Testis (tissue), 3 donors: ENCODE data around the gene DPP9. TPM values are rescaled to one million over a fixed set of nuclear protein-coding genes. Genes with fewer than 3 reads are reported as not detected.
"Not testable (repeated sequence)": the region's sequence is repeated elsewhere in the genome, so short reads cannot be mapped to it uniquely, and the experiment has no call there.

Experiments used
- DNase-seq: peaks from one replicate; pipeline ENCODE4 v3.0.0-alpha.2; 2019
- H3K27ac ChIP-seq, 2 donors: fragments of 200-600 bp; sonication (generic); one replicate each; pipeline ENCODE4 v1.5.1; 2019
- H3K27me3 ChIP-seq: fragments of 200-600 bp; sonication (generic); one replicate; pipeline ENCODE4 v1.5.1; 2019
- H3K36me3 ChIP-seq: fragments of 200-600 bp; sonication (generic); one replicate; pipeline ENCODE4 v1.5.1; 2017; ENCODE audit warnings: low read depth; ENCODE audit errors: missing control alignments
- H3K4me1 ChIP-seq: fragments of 200-600 bp; sonication (generic); one replicate; pipeline ENCODE4 v1.5.1; 2019
- H3K4me3 ChIP-seq, 2 donors: fragments of 200-600 bp; sonication (generic); one replicate each; pipeline ENCODE4 v1.5.1; 2017 to 2019
- H3K9me3 ChIP-seq: fragments of 200-600 bp; sonication (generic); one replicate; pipeline ENCODE4 v1.5.1; 2017
- POLR2A ChIP-seq: fragments of 450-650 bp; IDR thresholded peaks from one replicate; pipeline ENCODE4 v1.6.1; 2017; ENCODE audit warnings: antibody characterized with exemption, mild to moderate bottlenecking, moderate library complexity
- WGBS, 2 donors: methylation state at CpG; one replicate each; pipeline ENCODE4 v1.1.5; 2018; 5-methylcytosine and 5-hydroxymethylcytosine counted together
- intact Hi-C: fragments of 100-400 bp; cut with DNase I; formaldehyde crosslinking; loops from one replicate; pipeline ENCODE4 v1.15.1; 2023; ENCODE audit warnings: low total_unique reads
- polyA plus RNA-seq: library from polyadenylated mRNA; stranded (reverse); fragments of 350-450 nt; fragmentation: Illumina TruSeq; extraction: RNeasy Lipid Tissue Mini Kit (QIAGEN cat#74804); gene quantifications from one replicate; pipeline ENCODE4 v1.2.3, GENCODE V29; 2014; ENCODE audit warnings: low read depth, low replicate concordance; ENCODE audit not compliant: insufficient read depth
- total RNA-seq, 2 donors: library from RNA; depleted of rRNA; stranded (reverse); fragments of >200 nt; gene quantifications; one replicate each; pipeline ENCODE4 v1.2.3, GENCODE V29; 2016
- TF ChIP-seq, protein P1 (sequence below), 3 experiments: fragments of 450-650 bp in 2 of 3; fragments of 200-600 bp in 1 of 3; sonication (generic) in 1 of 3; IDR thresholded peaks; one replicate each; pipeline ENCODE4 v1.5.1; 2016 to 2019; ENCODE audit warnings: antibody characterized with exemption in 3 of 3, mild to moderate bottlenecking in 2 of 3, moderate library complexity in 1 of 3

Gene DPP9
- total and polyA plus RNA-seq, 3 donors from 2014 or later: 24.6 to 74.2 (median 65.1) TPM

DNA sequence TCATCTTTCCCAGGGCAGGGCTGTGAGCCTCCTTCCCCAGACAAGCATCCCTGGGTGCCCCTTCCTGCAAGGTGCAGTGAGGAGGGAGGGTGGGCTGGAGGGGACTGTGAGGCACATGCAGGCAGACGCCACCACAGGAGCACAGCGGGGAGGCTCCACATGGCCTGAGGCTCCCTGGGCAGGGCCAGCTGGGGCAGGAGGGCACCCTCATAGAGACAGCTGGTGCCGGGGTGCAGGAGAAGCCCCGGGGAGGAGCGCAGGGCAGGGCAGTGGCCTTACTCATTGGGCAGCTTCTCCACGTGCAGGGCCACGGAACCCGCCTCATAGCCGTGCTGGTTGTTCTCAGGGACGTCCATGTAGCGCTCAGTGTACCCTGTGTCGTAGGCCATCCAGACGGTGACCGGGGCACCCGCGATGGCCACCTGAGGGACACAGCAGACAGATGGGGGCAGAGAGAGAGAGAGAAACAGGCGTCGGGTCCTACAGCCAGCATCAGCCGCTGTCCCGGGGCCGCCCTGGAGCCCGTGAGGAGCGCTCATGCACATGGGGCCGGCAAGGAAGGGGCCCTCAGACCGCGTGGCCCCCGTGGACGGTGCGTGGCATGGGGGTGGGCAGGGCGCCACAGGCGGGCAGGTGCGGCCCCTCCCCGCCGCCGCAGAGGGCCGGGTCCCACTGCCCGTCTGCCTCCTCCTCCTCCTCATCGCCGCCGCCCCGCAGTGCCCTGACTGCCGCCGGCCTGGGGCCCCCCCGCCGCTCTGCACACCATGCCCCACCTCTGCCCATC, 41.0 kb downstream of the DPP9 start:
- TF ChIP-seq, protein P1, sequence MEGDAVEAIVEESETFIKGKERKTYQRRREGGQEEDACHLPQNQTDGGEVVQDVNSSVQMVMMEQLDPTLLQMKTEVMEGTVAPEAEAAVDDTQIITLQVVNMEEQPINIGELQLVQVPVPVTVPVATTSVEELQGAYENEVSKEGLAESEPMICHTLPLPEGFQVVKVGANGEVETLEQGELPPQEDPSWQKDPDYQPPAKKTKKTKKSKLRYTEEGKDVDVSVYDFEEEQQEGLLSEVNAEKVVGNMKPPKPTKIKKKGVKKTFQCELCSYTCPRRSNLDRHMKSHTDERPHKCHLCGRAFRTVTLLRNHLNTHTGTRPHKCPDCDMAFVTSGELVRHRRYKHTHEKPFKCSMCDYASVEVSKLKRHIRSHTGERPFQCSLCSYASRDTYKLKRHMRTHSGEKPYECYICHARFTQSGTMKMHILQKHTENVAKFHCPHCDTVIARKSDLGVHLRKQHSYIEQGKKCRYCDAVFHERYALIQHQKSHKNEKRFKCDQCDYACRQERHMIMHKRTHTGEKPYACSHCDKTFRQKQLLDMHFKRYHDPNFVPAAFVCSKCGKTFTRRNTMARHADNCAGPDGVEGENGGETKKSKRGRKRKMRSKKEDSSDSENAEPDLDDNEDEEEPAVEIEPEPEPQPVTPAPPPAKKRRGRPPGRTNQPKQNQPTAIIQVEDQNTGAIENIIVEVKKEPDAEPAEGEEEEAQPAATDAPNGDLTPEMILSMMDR (IDR thresholded peaks at IDR 0.05): no peak
- TF ChIP-seq POLR2A: no peak
- Histone ChIP-seq H3K9me3 (no peaks in the 10 kb centered on the region), H3K27me3 (no peaks in the 10 kb centered on the region), H3K4me1 (no peaks in the 10 kb centered on the region), H3K27ac (no peak overlapping the region), H3K4me3 (no peak overlapping the region), H3K36me3 (no peaks in the 10 kb centered on the region)
- WGBS, 2 donors: 91 to 98% methylated on average over 30 to 45 of the region's 45 CpGs
- DNase-seq: no peak
- intact Hi-C loops: no loop called here

DNA sequence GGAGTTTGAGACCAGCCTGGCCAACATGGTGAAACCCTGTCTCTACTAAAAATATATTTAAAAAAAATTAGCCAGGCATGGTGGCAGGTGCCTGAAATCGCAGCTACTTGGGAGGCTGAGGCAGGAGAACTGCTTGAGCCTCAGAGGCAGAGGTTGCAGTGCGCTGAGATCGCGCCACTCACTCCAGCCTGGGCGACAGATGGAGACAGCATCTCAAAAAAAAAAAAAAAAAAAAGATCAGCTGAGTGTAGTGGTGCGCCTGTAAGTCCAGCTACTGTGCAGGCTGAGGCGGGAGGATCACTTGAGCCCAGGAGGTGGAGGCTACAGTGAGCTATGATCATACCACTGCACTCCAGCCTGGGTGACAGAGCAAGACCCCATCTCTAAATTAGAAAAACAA, 43.6 kb downstream of the DPP9 start:
- H3K4me3 ChIP-seq, DNase-seq, H3K27me3 ChIP-seq, intact Hi-C loops, H3K4me1 ChIP-seq, H3K36me3 ChIP-seq, H3K9me3 ChIP-seq, H3K27ac ChIP-seq: not testable (repeated sequence)
- WGBS, 2 donors: 87 to 97% methylated on average over 7 of the region's 7 CpGs

GRCh38 chr19:4678881-4679790, 44.5 kb downstream of the DPP9 start:
- peak; percentile 69 for DNase-seq
- H3K27me3 ChIP-seq: no peaks in the 10 kb centered on the region
- TF ChIP-seq, protein P1 (IDR thresholded peaks at IDR 0.05): no peak
- no peaks in the 10 kb centered on the region for H3K9me3 ChIP-seq
- no peak overlapping the region for H3K27ac ChIP-seq
- intact Hi-C loops: no loop called here
- no peaks in the 10 kb centered on the region for H3K4me1 ChIP-seq
- no peaks in the 10 kb centered on the region for H3K36me3 ChIP-seq
- WGBS, 2 donors: 62 to 64% methylated on average over 30 to 34 of the region's 34 CpGs
- H3K4me3 ChIP-seq: peak overlapping the region in 1 of 2 donors; percentile 50

GRCh38 chr19:4676955-4677731, 46.5 kb downstream of the DPP9 start:
- Histone ChIP-seq H3K27ac (no peak overlapping the region), H3K9me3 (no peaks in the 10 kb centered on the region), H3K36me3 (no peaks in the 10 kb centered on the region), H3K4me1 (no peaks in the 10 kb centered on the region), H3K4me3 (no peak overlapping the region), H3K27me3 (no peaks in the 10 kb centered on the region)
- peak; percentile 60 for DNase-seq
- 62 to 65% methylated on average over 16 to 17 of the region's 17 CpGs for WGBS, 2 donors
- TF ChIP-seq, protein P1 (IDR thresholded peaks at IDR 0.05): peak; percentile 11 to 43 (median 27)
- TF ChIP-seq POLR2A: no peak
- intact Hi-C loops: no loop called here

DNA sequence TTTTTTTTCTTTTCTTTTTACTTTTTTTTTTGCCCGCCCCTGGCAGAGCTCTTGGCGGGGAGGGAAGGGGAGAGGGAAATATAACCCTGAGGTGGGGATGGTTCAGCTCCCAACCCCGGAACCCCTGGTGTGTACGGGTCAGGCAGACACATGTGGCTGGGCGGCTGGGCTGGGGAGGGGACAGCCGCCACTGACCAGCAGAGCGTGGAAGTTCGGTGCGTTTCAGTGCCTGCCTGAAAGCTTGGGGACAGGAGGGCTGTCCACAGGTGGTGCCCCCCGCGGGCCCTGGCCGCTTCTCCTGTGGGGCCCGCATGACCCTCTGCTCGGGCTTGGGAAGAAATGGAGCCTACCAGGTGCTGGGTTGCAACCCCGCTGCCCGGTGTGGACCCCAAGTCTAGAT, 48.3 kb downstream of the DPP9 start:
- Histone ChIP-seq H3K27me3 (no peaks in the 10 kb centered on the region), H3K4me1 (no peaks in the 10 kb centered on the region), H3K4me3 (no peak overlapping the region), H3K36me3 (no peaks in the 10 kb centered on the region), H3K9me3 (no peaks in the 10 kb centered on the region), H3K27ac (no peak overlapping the region)
- 88 to 95% methylated on average over 16 of the region's 16 CpGs for WGBS, 2 donors
- DNase-seq: no peak
- no peak for TF ChIP-seq POLR2A
- TF ChIP-seq, protein P1 (IDR thresholded peaks at IDR 0.05): no peak
- intact Hi-C loops: no loop called here
